ENCODE results near the gene OSBPL1A.

GRCh38 chr18:24446953-24447538, 49.4 kb upstream of the OSBPL1A start:
- TF ChIP-seq CTCF (IDR thresholded peaks at IDR 0.05): no peak
- TF ChIP-seq POLR2AphosphoS5 (IDR thresholded peaks at IDR 0.05): no peak
- no peak for TF ChIP-seq POLR2A (IDR thresholded peaks at IDR 0.05)
- no peak for TF ChIP-seq EP300 (IDR thresholded peaks at IDR 0.05)
